Left lung (tissue), 10 donors: ENCODE measurements around the gene TKTL1. TPM values are rescaled to one million over a fixed set of nuclear protein-coding genes. Genes with fewer than 3 reads are reported as not detected.

ENCODE experiments used
- ATAC-seq: fragments of 200-7000 bp; cut with Tn5 transposase; one replicate; pipeline ENCODE4 v1.9.1; 2020; ENCODE audit warnings: moderate library complexity
- DNase-seq, 4 donors: peaks; one replicate each; pipeline ENCODE4 v3.0.0-alpha.2; 2013 to 2020
- H3K27ac ChIP-seq, 2 donors: fragments of 200-600 bp; sonication (generic) in 1 of 2; one replicate each; pipeline versions ENCODE4 v1.5.0 to v1.8.0; 2020 to 2021
- H3K27me3 ChIP-seq, 2 donors: fragments of 200-600 bp; sonication (generic) in 1 of 2; one replicate each; pipeline versions ENCODE4 v1.5.0 to v1.8.0; 2020 to 2021
- H3K36me3 ChIP-seq, 2 donors: fragments of 200-600 bp; sonication (generic) in 1 of 2; one replicate each; pipeline versions ENCODE4 v1.5.0 to v1.8.0; 2020 to 2021
- H3K4me1 ChIP-seq, 2 donors: fragments of 200-600 bp; one replicate each; pipeline ENCODE4 v1.8.0; 2021
- H3K4me3 ChIP-seq, 2 donors: fragments of 200-600 bp; sonication (generic) in 1 of 2; one replicate each; pipeline versions ENCODE4 v1.5.0 to v1.8.0; 2020 to 2021; ENCODE audit warnings: mild to moderate bottlenecking in 1 of 2
- H3K9me3 ChIP-seq, 2 donors: fragments of 200-600 bp; sonication (generic) in 1 of 2; one replicate each; pipeline versions ENCODE4 v1.5.0 to v1.8.0; 2020 to 2021
- CTCF ChIP-seq, 2 donors: fragments of 200-600 bp; sonication (generic) in 1 of 2; IDR thresholded peaks; one replicate each; pipeline versions ENCODE4 v1.5.0 to v1.8.0; 2021; ENCODE audit warnings: antibody characterized with exemption in 2 of 2
- intact Hi-C, 2 donors: fragments of 100-400 bp; cut with DNase I; formaldehyde crosslinking; loops; one replicate each; pipeline versions ENCODE4 v1.11.2 to v1.14.2; 2022
- polyA plus RNA-seq, 6 donors: library from polyadenylated mRNA; unstranded; fragments of 120-200 nt; gene quantifications; one replicate each; pipeline ENCODE4 v1.2.1, GENCODE V29; 2013; ENCODE audit not compliant: insufficient read length in 6 of 6
- total RNA-seq, 2 donors: library from RNA; stranded (reverse); fragmentation: NEBNext Ultra II Directional; extraction: Animal tissue kit (Norgen Biotek cat#: 25700); gene quantifications; one replicate each; pipeline ENCODE4 v1.2.1, GENCODE V29; 2021
- donor health status: DM: no; HTN: yes; CAD: no.
- donor health status: DM: no; HTN: no; CAD: no.

The TKTL1 gene
- total and polyA plus RNA-seq, 8 donors: 0.27 to 0.52 (median 0.43) TPM; not detected in 1

- intact Hi-C loops: no loop called here
- peak in 1 of 4 donors; percentile 87 for DNase-seq
Observed at GRCh38 chrX:154374313-154375155, 78.9 kb downstream of the TKTL1 start, which contains the start of gene FLNA. TSS of gene FLNA (minus strand) at chrX:154374634. CDS start at chrX:154371245, 3,389 bp downstream.

GRCh38 chrX:154375156-154375504 lies 79.5 kb downstream of the TKTL1 start:
- H3K27me3 ChIP-seq: no peaks in the 10 kb centered on the region
- intact Hi-C loops: no loop called here
- H3K36me3 ChIP-seq: no peaks in the 10 kb centered on the region
- DNase-seq (no peak), ATAC-seq (no peak)
- TF ChIP-seq CTCF (IDR thresholded peaks at IDR 0.05): no peak
- peak overlapping the region in 1 of 2 donors; percentile 72 for H3K4me3 ChIP-seq
- no peaks in the 10 kb centered on the region for H3K9me3 ChIP-seq
- H3K27ac ChIP-seq: no peak overlapping the region
- H3K4me1 ChIP-seq: peaks cover 0 to 44% of the 10 kb centered on the region in 2 donors

More at GRCh38 chrX:154374313-154375155, 78.9 kb downstream of the TKTL1 start, which contains the start of gene FLNA:
- no peak for ATAC-seq
- peak within 1 kb of the TSS; percentile 15 to 72 for H3K4me3 ChIP-seq
- peak within 1 kb of the TSS; percentile 18 to 39 for H3K27ac ChIP-seq
- H3K27me3 ChIP-seq: no peaks in the 10 kb centered on the region
- H3K9me3 ChIP-seq: no peaks in the 10 kb centered on the region
- H3K4me1 ChIP-seq: peaks cover 0 to 40% of the 10 kb centered on the region in 2 donors
- no peak for TF ChIP-seq CTCF (IDR thresholded peaks at IDR 0.05)
- no peaks in the 10 kb centered on the region for H3K36me3 ChIP-seq

- TF ChIP-seq CTCF (IDR thresholded peaks at IDR 0.05): no peak
- Histone ChIP-seq H3K27me3 (no peaks in the 10 kb centered on the region), H3K9me3 (no peaks in the 10 kb centered on the region), H3K27ac (no peak overlapping the region), H3K4me1 (peaks cover 0 to 48% of the 10 kb centered on the region in 2 donors), H3K36me3 (no peaks in the 10 kb centered on the region), H3K4me3 (no peak overlapping the region)
- no peak for ATAC-seq
- DNase-seq: no peak
- intact Hi-C loops: no loop called here
Observed at GRCh38 chrX:154376774-154377173, 81.2 kb downstream of the TKTL1 start.

GRCh38 chrX:154378059-154378798 lies 82.6 kb downstream of the TKTL1 start:
- H3K4me3 ChIP-seq: peak overlapping the region; percentile 38 to 62
- H3K4me1 ChIP-seq: peaks cover 0 to 34% of the 10 kb centered on the region in 2 donors
- no peaks in the 10 kb centered on the region for H3K9me3 ChIP-seq
- intact Hi-C loops: no loop called here
- TF ChIP-seq CTCF (IDR thresholded peaks at IDR 0.05): no peak
- ATAC-seq (peak; percentile 3), DNase-seq (peak; percentile 54 to 83 (median 68))
- H3K27me3 ChIP-seq: no peaks in the 10 kb centered on the region
- H3K27ac ChIP-seq: peak overlapping the region; percentile 95 to 96
- H3K36me3 ChIP-seq: no peaks in the 10 kb centered on the region
